H4 (cell line): Measurements from ENCODE around the gene C11orf16. TPM values are rescaled to one million over a fixed set of nuclear protein-coding genes. Genes with fewer than 3 reads are reported as not detected.
"Not testable (repeated sequence)": the region's sequence is repeated elsewhere in the genome, so short reads cannot be mapped to it uniquely, and the experiment has no call there.

Experiments
- DNase-seq: peaks from one replicate; pipeline ENCODE4 v3.0.0-alpha.2; 2015; ENCODE audit warnings: low spot score
- total RNA-seq: library from RNA; depleted of rRNA; stranded (reverse); fragments of >200 nt; shearing (Covaris generic); gene quantifications from 2 replicates; pipeline ENCODE4 v1.2.3, GENCODE V29; 2014; rRNA removed

Gene C11orf16
- total RNA-seq, 1 experiment from 2014 or later = not detected

DNA sequence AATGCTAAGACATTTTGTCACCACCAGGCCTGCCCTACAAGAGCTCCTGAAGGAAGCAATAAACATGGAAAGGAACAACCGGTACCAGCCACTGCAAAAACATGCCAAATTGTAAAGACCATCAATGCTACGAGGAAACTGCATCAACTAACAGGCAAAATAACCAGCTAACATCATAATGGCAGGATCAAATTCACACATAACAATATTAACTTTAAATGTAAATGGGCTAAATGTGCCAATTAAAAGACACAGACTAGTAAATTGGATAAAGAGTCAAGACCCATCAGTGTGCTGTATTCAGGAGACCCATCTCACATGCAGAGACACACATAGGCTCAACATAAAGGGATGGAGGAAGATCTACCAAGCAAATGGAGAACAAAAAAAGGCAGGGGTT lies 41.6 kb downstream of the C11orf16 start:
- not testable (repeated sequence) for DNase-seq

DNA sequence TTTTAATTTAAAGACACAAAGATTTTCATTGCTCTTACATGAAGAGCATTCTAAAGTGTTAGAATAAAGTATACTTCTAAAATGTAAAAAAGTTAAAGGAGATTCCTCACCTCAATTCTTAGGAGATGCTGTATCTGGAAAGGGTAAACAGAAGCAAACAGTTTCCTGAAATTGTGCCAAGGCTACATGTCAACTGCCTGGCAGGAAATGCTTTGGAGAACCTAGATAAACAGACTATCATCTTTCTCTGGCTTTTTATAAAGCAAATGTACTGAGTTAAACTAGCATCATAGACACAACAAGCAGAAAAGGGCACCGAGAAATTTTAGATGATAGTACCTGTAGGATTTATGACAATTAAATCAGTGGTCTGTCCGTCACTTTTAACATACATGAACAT lies 46.4 kb downstream of the C11orf16 start:
- peak; percentile 52 for DNase-seq

DNA sequence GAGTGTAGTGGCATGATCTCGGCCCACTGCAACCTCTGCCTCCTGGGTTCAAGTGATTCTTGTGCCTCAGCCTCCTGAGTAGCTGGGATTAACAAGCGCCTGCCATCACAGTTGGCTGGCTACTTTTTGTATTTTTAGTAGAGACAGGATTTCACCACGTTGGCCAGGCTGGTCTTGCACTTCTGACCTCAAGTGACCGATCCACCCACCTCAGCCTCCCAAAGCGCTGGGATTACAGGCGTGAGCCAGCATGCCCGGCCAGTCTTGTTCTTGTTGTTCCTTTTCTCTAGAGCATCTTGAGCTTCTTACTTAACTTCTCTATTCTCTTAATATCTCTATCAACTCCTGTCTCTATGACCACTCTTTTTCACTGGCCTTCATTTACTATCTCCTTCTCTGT lies 51.2 kb downstream of the C11orf16 start:
- not testable (repeated sequence) for DNase-seq

DNA sequence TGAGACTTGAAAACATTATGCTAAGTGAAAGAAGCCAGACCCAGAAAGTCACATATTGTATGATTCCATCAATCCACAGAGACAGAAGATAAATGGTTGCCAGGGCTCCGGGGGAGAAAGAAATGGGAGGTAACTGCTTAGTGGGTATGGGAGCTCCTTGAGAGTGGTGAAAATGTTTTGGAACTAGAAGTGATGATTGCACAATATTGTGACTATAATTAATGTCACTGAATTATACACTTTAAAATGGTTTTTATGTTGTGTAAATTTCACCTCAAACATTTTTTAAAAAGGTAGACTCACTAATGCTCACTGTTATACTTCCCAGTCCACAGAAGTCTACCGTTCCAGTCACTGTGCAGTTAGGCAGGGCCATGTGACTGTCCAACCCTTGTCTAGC lies 54.0 kb downstream of the C11orf16 start:
- no peak for DNase-seq

DNA sequence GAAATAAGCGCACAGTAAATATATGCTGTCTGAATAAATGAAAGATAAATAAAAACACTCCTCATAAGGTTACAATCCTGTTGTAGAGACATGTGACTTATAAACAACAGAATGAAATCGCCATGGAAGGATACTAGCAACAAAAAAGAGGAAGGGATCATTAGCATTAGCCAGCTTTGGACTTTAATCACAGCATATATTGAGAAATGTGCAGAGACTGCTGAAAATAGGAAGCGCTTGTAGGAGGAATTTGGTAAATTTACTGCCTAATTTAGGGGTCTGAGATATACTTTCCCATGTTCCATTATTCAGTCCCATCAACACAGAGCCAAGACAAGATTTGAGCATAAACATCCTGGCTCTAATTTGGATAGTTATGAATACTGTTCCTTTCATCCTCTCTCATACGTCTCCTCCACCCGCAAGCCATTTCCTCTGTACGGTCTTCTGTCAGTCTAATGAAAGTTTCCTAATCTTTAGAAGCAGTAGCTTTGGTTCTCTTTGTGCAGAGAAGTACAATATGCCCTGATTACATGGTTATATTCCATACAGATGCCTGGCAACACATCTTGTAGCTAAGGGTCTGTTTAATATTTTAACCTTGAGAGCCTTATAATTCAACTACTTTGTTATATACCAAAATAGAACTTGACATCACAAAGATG lies 58.9 kb downstream of the C11orf16 start:
- no peak for DNase-seq

DNA sequence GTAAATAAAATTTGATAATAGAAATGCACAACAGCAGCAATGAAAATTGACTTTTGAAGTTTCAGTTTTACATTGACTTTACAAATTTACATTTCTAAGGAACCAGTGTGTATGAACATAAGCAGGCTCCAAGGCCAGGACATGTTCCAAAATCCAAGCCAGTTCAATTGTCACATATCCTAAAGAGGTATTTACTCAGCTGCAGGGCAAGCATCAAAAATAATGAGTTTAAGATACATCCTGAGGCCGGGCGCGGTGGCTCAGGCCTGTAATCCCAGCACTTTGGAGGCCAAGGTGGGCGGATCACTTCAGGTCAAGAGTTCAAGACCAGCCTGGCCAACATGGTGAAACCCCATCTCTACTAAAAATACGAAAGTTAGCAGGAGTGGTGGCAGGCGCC lies 60.8 kb downstream of the C11orf16 start:
- DNase-seq = no peak

DNA sequence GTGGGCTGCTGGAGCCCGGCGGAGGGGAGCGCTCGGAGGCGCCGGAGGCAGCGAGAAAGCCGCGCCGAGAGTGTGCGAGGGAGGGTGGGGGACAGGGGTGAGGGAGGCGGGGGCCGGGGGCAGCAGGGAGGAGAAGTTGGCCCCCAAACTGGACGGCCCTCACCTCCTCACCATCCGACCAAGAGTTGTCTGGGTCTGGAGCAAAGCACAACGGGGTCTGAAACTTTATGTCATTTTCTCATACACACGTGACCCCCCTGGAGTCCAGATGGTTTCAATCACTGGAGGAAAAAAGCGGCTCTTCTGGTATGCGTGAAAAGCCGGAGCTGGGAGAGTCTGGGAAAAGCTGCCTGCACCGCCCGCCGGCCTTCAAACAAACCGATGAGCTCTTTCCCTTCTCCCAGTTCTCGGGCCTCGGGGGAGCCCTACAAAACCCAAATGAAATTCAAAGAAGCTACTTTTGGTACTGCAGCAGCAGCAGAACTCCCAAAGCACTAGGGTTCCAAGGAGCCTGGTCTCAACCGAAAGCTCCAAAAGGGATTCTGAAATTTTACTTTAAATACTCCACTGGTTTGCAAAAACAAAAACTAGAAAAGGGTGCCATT lies 61.5 kb downstream of the C11orf16 start:
- peak; percentile 92 for DNase-seq

DNA sequence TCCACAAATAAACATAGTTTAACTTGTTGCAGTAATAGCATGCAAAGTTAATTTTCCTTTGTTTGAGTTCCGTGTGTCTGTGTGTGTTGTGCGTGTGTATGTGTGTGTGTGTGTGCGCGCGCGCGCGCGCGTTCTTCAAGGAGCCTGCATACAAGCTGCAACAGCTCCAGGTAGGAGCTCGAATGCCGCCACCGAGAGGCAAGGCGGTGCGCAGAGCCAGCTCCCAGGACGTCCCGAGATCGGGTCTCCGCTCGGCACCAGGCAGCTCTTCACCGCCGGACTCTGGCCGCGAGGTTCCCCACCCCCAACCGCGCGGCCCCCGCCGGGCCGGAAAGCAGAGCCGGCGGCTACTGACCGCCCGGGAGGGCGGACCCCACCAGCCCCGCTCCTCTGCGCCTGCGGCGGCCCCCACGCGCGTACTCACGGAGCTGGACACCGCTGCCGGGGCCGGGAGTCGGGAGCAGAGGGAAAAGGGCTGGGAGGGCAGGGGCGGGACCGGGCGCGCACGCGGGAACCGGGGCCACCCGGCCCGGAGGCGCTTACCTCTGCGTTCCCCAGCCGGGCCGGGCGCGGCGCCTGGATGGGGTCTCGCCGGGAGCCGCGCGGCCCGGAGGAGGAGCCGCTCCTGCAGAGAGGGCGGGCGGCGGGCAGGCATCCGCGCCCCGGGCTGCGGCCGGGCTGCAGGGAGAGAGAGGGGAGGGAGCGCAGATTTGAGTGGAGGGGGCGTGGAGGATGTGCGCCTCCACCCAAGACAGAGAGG lies 62.2 kb downstream of the C11orf16 start:
- DNase-seq = peak; percentile 69

Other genes starting within 250 kb of the C11orf16 start
- 51.1 and 52.7 TPM in 2 replicates for gene AKIP1, start 21.8 kb downstream of the C11orf16 start, total RNA-seq
- gene ASCL3, start 10.1 kb upstream of the C11orf16 start, total RNA-seq = not detected in 2 replicates
- 49.6 and 53.1 TPM in 2 replicates for gene TMEM9B, start 31.5 kb upstream of the C11orf16 start, total RNA-seq
- gene NRIP3, start 71.1 kb upstream of the C11orf16 start, total RNA-seq = 26.9 and 28.7 TPM in 2 replicates
- gene SCUBE2, start 158.7 kb upstream of the C11orf16 start, total RNA-seq = 0.10 TPM in 1 of 2 replicates, not detected in the other